ENCODE results near the gene TMEM225. TPM values are rescaled to one million over a fixed set of nuclear protein-coding genes. Genes with fewer than 3 reads are reported as not detected.

The TMEM225 gene
- total and polyA plus RNA-seq, 2 experiments from 2014 or later: not detected

- Histone ChIP-seq H3K27me3 (no peaks in the 10 kb centered on the region), H3K9me3 (ENCODE audit: low read depth) (no peaks in the 10 kb centered on the region), H3K4me1 (ENCODE audit: low read depth) (no peaks in the 10 kb centered on the region), H3K36me3 (no peaks in the 10 kb centered on the region), H3K4me3 (no peak overlapping the region), H3K27ac (no peak overlapping the region)
- TF ChIP-seq CTCF (IDR thresholded peaks at IDR 0.05; ENCODE audit: low read depth, low read length): no peak
- no peak for DNase-seq (ENCODE audit: low read depth in 1 of 2, low spot score in 1 of 2)
These were observed 25.7 kb downstream of the TMEM225 start for GRCh38 chr11:123859731-123860130.

- no peak for TF ChIP-seq CTCF (IDR thresholded peaks at IDR 0.05; ENCODE audit: low read depth, low read length)
- H3K27me3 ChIP-seq: no peaks in the 10 kb centered on the region
- H3K4me3 ChIP-seq: no peak overlapping the region
- no peak for DNase-seq (ENCODE audit: low read depth in 1 of 2, low spot score in 1 of 2)
- no peaks in the 10 kb centered on the region for H3K36me3 ChIP-seq
- no peaks in the 10 kb centered on the region for H3K9me3 ChIP-seq (ENCODE audit: low read depth)
- no peak overlapping the region for H3K27ac ChIP-seq
- H3K4me1 ChIP-seq (ENCODE audit: low read depth): no peaks in the 10 kb centered on the region
These were observed 29.0 kb downstream of the TMEM225 start for GRCh38 chr11:123856444-123856843.

GRCh38 chr11:123853038-123853437 lies 32.4 kb downstream of the TMEM225 start:
- no peaks in the 10 kb centered on the region for H3K9me3 ChIP-seq (ENCODE audit: low read depth)
- no peak overlapping the region for H3K4me3 ChIP-seq
- H3K27me3 ChIP-seq: no peaks in the 10 kb centered on the region
- no peak for TF ChIP-seq CTCF (IDR thresholded peaks at IDR 0.05; ENCODE audit: low read depth, low read length)
- no peak for DNase-seq (ENCODE audit: low read depth in 1 of 2, low spot score in 1 of 2)
- H3K27ac ChIP-seq: no peak overlapping the region
- H3K4me1 ChIP-seq (ENCODE audit: low read depth): no peaks in the 10 kb centered on the region
- H3K36me3 ChIP-seq: no peaks in the 10 kb centered on the region

GRCh38 chr11:123852321-123852720 lies 33.1 kb downstream of the TMEM225 start:
- no peaks in the 10 kb centered on the region for H3K27me3 ChIP-seq
- H3K4me3 ChIP-seq: no peak overlapping the region
- H3K27ac ChIP-seq: no peak overlapping the region
- TF ChIP-seq CTCF (IDR thresholded peaks at IDR 0.05; ENCODE audit: low read depth, low read length): no peak
- H3K9me3 ChIP-seq (ENCODE audit: low read depth): no peaks in the 10 kb centered on the region
- H3K36me3 ChIP-seq: no peaks in the 10 kb centered on the region
- H3K4me1 ChIP-seq (ENCODE audit: low read depth): no peaks in the 10 kb centered on the region
- DNase-seq (ENCODE audit: low read depth in 1 of 2, low spot score in 1 of 2): no peak

- H3K36me3 ChIP-seq: no peaks in the 10 kb centered on the region
- TF ChIP-seq CTCF (IDR thresholded peaks at IDR 0.05; ENCODE audit: low read depth, low read length): no peak
- no peak for DNase-seq (ENCODE audit: low read depth in 1 of 2, low spot score in 1 of 2)
- H3K4me3 ChIP-seq: no peak overlapping the region
- H3K9me3 ChIP-seq (ENCODE audit: low read depth): no peaks in the 10 kb centered on the region
- H3K27ac ChIP-seq: no peak overlapping the region
- H3K4me1 ChIP-seq (ENCODE audit: low read depth): no peaks in the 10 kb centered on the region
- H3K27me3 ChIP-seq: no peaks in the 10 kb centered on the region
These were observed 34.4 kb downstream of the TMEM225 start for GRCh38 chr11:123851110-123851509.

- no peaks in the 10 kb centered on the region for H3K27me3 ChIP-seq
- TF ChIP-seq CTCF (IDR thresholded peaks at IDR 0.05; ENCODE audit: low read depth, low read length): no peak
- H3K36me3 ChIP-seq: no peaks in the 10 kb centered on the region
- peaks cover 7% of the 10 kb centered on the region for H3K4me1 ChIP-seq (ENCODE audit: low read depth)
- no peak overlapping the region for H3K27ac ChIP-seq
- H3K4me3 ChIP-seq: no peak overlapping the region
- DNase-seq (ENCODE audit: low read depth in 1 of 2, low spot score in 1 of 2): peak in 1 of 2 donors; percentile 18
- no peaks in the 10 kb centered on the region for H3K9me3 ChIP-seq (ENCODE audit: low read depth)
These were observed 44.3 kb downstream of the TMEM225 start for GRCh38 chr11:123841174-123841573.
